Mucosa of descending colon (tissue), 3 donors: ENCODE results near the gene ARHGAP4. TPM values are rescaled to one million over a fixed set of nuclear protein-coding genes. Genes with fewer than 3 reads are reported as not detected.

Source experiments
- ATAC-seq: fragments of 200-7000 bp; cut with Tn5 transposase; one replicate; pipeline ENCODE4 v1.9.1; 2020; ENCODE audit warnings: mild to moderate bottlenecking, moderate library complexity
- DNase-seq, 3 donors: peaks; one replicate each; pipeline ENCODE4 v3.0.0-alpha.2; 2020
- H3K36me3 ChIP-seq: fragments of 200-600 bp; one replicate; pipeline ENCODE4 v1.8.0; 2021; ENCODE audit warnings: low read depth, mild to moderate bottlenecking
- H3K4me1 ChIP-seq: fragments of 200-600 bp; one replicate; pipeline ENCODE4 v1.8.0; 2021; ENCODE audit warnings: low read depth, mild to moderate bottlenecking
- H3K4me3 ChIP-seq: fragments of 200-600 bp; one replicate; pipeline ENCODE4 v1.8.0; 2021; ENCODE audit warnings: mild to moderate bottlenecking
- H3K9me3 ChIP-seq: fragments of 200-600 bp; one replicate; pipeline ENCODE4 v1.8.0; 2021; ENCODE audit warnings: mild to moderate bottlenecking
- intact Hi-C, 2 donors: fragments of 100-400 bp; cut with DNase I in 1 of 2; cut with micrococcal nuclease in 1 of 2; formaldehyde crosslinking; loops; one replicate each; pipeline versions ENCODE4 v1.11.0 to v1.11.1; 2022; cut with DNase I, micrococcal nuclease
- total RNA-seq, 3 donors: library from RNA; stranded (reverse); fragmentation: NEBNext Ultra II Directional in 2 of 3; extraction: Animal tissue kit (Norgen Biotek cat#: 25700) in 2 of 3; gene quantifications; one replicate each; pipeline versions ENCODE4 v1.2.1 to v1.2.4, GENCODE V29; 2021 to 2023
- TF ChIP-seq, protein P1 (sequence below): fragments of 200-600 bp; IDR thresholded peaks from one replicate; pipeline ENCODE4 v1.8.0; 2022; ENCODE audit warnings: antibody characterized with exemption, mild to moderate bottlenecking
- donor health status: DM: no; HTN: no; CAD: no; lungs with moderate emphysema.
- donor health status: DM: no; HTN: no; CAD: no.
- donor health status: DM: no; HTN: yes; CAD: no.

The ARHGAP4 gene
- total RNA-seq, 3 donors from 2014 or later, result 35.0 to 47.8 (median 36.7) TPM

DNA sequence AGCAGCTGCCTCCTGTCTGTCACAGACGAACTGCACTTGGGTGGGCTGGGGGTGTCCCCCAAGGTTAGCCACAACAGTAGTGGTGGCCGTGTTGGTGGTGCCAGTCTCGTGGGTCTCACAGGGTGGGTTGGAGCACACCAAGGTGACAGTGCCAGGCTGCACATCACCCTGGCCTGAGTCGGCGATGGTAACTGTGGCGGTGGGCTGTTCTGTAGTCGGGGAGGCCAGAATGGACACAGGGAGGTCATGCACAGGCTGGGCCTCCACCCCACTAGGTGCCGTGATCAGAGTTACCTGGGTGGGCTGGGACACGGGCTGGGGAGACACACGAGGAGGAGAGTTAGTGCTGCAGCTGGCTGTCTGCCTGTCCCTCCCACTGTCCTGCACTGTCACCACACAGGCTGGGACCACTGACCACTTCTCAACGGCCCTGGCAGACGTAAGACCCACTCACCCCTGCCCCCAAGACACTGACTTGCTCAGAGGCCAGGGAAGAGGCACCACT, 29.2 kb upstream of the ARHGAP4 start:
- Histone ChIP-seq H3K4me3 (no peak overlapping the region), H3K4me1 (no peaks in the 10 kb centered on the region), H3K36me3 (no peaks in the 10 kb centered on the region), H3K9me3 (no peaks in the 10 kb centered on the region)
- intact Hi-C loops, result loop anchor here in 1 of 2 donors (10.0 kb wide), 1 partner anchor 190 kb away; the partner anchor contains the start of gene PLXNB3
- ATAC-seq (no peak), DNase-seq (no peak)
- TF ChIP-seq, protein P1, sequence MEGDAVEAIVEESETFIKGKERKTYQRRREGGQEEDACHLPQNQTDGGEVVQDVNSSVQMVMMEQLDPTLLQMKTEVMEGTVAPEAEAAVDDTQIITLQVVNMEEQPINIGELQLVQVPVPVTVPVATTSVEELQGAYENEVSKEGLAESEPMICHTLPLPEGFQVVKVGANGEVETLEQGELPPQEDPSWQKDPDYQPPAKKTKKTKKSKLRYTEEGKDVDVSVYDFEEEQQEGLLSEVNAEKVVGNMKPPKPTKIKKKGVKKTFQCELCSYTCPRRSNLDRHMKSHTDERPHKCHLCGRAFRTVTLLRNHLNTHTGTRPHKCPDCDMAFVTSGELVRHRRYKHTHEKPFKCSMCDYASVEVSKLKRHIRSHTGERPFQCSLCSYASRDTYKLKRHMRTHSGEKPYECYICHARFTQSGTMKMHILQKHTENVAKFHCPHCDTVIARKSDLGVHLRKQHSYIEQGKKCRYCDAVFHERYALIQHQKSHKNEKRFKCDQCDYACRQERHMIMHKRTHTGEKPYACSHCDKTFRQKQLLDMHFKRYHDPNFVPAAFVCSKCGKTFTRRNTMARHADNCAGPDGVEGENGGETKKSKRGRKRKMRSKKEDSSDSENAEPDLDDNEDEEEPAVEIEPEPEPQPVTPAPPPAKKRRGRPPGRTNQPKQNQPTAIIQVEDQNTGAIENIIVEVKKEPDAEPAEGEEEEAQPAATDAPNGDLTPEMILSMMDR, result no peak

DNA sequence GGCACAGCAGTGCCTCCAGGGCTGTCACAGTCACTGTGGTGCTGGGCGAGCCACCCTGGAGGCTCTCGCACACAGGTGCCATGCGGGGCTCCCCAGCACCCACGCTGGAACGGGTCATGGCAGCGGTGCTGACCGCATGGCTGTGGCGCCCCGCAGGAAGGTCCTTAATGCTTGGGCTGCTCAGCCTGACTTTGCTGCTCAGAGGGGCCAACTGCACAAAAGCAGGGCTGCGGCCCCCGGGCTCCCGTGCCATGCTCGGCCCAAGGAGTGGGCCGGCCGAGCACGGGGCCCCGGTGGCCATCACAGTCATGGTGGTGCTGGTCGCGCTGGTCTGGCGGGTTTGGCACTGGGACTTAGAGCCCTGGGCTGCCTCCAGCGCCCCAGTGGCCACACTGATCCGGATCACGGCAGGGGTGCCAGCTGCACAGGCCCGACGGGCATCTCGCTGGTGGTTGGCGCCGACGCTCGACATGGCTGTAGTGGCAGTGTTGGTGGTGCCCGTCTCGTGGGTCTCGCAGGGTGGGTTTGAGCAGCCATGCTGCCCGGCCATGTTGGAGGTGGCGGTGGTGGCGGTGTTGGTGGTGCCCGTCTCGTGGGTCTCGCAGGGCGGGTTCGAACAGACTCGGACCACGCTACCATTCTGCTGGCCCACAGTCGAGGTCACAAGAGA, 28.6 kb upstream of the ARHGAP4 start:
- DNase-seq (no peak), ATAC-seq (peak; percentile 2)
- TF ChIP-seq, protein P1, result no peak
- Histone ChIP-seq H3K4me3 (no peak overlapping the region), H3K36me3 (no peaks in the 10 kb centered on the region), H3K4me1 (no peaks in the 10 kb centered on the region), H3K9me3 (no peaks in the 10 kb centered on the region)
- intact Hi-C loops, result loop anchor here in 1 of 2 donors (10.0 kb wide), 1 partner anchor 190 kb away; the partner anchor contains the start of gene PLXNB3

DNA sequence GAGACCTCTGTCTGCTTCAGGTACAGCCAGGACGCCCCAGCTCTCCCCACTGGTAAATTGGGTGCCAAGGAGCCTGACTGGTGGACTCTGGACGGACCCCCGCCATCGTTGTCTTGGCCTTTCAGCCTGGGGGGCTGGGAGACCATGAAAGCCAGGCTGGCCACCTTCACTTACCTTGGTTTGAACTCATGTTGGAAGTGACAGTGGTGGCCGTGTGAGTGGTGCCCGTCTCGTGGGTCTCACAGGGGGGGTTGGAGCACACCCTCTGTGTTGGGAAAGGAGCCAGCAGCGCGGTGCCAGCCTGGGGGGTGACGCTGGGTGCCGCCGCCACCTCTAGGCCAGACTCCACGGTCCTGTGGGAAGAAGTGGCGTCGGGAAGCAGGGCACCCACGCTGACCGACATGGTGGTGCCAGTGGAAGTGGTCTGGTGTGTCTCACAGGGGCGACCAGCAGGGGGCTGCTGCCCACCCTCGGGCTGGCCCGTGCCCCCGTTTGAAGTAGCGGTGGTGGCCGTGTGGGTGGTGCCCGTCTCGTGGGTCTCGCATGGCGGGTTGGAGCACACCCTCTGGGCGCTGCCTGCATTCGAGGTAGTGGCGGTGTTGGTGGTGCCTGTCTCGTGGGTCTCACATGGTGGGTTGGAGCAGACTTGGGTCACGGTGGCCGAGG, 28.0 kb upstream of the ARHGAP4 start:
- TF ChIP-seq, protein P1, result no peak
- ATAC-seq, result peak; percentile 3
- DNase-seq, result peak in 1 of 3 donors; percentile 50
- Histone ChIP-seq H3K9me3 (no peaks in the 10 kb centered on the region), H3K36me3 (no peaks in the 10 kb centered on the region), H3K4me3 (no peak overlapping the region), H3K4me1 (no peaks in the 10 kb centered on the region)
- intact Hi-C loops, result loop anchor here in 1 of 2 donors (10.0 kb wide), 1 partner anchor 189 kb away; the partner anchor contains the start of gene PLXNB3

DNA sequence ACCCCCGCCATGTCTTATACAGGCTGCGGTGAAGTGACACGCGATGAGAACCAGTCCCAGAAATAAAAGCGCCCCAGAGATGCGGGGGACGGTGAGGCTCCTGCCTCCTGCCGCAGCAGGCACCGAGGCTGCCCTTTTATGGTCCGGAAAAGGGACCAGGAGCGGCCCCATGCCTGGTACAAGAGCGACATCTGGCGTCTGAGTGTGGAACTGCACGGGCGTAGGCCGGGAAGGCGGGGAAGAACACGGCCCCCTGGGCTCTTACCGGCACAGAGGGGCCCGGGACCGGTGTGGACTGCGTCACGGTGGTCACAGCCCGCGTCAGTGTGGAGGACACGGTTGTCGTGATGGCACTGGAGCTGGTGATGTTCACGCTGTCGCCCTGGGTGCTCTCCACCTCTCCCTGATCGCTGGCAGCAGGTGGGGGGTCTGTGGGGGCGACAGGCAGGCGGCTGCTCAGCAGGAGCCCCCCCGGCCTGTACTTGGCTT, 27.3 kb upstream of the ARHGAP4 start:
- intact Hi-C loops, result loop anchor here in 1 of 2 donors (10.0 kb wide), 1 partner anchor 189 kb away; the partner anchor contains the start of gene PLXNB3
- TF ChIP-seq, protein P1, result peak; percentile 90
- DNase-seq (peak; percentile 75 to 81 (median 78)), ATAC-seq (peak; percentile 88)
- H3K4me1 ChIP-seq, result no peaks in the 10 kb centered on the region
- H3K36me3 ChIP-seq, result no peaks in the 10 kb centered on the region
- H3K9me3 ChIP-seq, result no peaks in the 10 kb centered on the region
- no peak overlapping the region for H3K4me3 ChIP-seq

DNA sequence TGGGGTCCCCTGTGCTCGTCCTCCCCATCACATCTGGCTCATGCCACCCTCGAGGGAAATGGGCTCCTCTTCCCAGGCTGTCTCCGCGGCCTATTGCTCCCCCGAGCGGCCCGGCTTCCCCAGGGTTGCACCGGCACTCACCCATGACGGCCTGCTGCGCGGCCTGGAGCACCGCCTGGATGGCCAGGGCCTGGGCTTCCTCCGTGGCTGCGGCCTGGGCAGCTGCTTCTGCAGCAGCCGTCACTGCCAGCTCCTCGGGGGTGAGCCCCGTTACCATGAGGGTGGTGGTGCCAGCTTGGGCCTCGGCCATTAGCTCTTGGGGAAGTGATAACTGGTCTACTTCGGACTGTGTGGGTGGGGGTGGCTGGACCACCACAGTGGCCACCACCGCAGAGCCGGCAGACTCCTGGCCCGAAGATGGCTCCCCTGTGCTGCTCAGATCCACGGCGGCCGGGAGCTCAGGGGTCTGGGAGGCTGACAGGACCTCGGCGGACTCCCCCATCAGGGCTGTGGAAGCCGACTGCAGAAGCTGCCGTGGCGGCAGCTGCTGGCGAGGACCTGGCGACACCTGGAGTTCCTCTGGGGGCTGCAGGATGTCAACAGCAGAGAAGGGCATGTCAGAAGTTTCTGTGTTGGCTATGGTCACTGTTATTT, 26.4 kb upstream of the ARHGAP4 start:
- ATAC-seq, result no peak

More for the DNA sequence above, 26.4 kb upstream of the ARHGAP4 start:
- TF ChIP-seq, protein P1, result no peak
- Histone ChIP-seq H3K9me3 (no peaks in the 10 kb centered on the region), H3K36me3 (no peaks in the 10 kb centered on the region), H3K4me3 (no peak overlapping the region), H3K4me1 (no peaks in the 10 kb centered on the region)
- intact Hi-C loops, result loop anchor here in 1 of 2 donors (10.0 kb wide), 1 partner anchor 188 kb away; the partner anchor contains the start of gene PLXNB3
- peak in 1 of 3 donors; percentile 54 for DNase-seq
